ENCODE measurements around the gene FAM107B.

- TF ChIP-seq CTCF (conservative IDR thresholded peaks at IDR 0.05), result no peak
- no peak for TF ChIP-seq EZH2 (IDR thresholded peaks at IDR 0.05; ENCODE audit: low read depth)
Observed at GRCh38 chr10:14800397-14800796, 25.7 kb upstream of the FAM107B start.

Measured in PC-9 (cell line).